GM19395 (cell line): Measurements from ENCODE around the gene ACTL9.

ENCODE experiments used
- ATAC-seq: cut with Tn5 transposase; IDR thresholded peaks from one replicate; pipeline ENCODE4 v1.9.1; 2021; ENCODE audit warnings: mild to moderate bottlenecking, moderate library complexity; ENCODE audit not compliant: unreplicated experiment

Gene ACTL9

GRCh38 chr19:8648240-8648639 lies 50.4 kb downstream of the ACTL9 start:
- no peak for ATAC-seq
